Dedifferentiated amniotic fluid mesenchymal stem cell (primary cell): ENCODE data around the gene SH3D21.

Experiments
- DNase-seq: peaks from one replicate; pipeline ENCODE4 v3.0.0-alpha.2; 2016; ENCODE audit errors: extremely low spot score

The SH3D21 gene

DNA sequence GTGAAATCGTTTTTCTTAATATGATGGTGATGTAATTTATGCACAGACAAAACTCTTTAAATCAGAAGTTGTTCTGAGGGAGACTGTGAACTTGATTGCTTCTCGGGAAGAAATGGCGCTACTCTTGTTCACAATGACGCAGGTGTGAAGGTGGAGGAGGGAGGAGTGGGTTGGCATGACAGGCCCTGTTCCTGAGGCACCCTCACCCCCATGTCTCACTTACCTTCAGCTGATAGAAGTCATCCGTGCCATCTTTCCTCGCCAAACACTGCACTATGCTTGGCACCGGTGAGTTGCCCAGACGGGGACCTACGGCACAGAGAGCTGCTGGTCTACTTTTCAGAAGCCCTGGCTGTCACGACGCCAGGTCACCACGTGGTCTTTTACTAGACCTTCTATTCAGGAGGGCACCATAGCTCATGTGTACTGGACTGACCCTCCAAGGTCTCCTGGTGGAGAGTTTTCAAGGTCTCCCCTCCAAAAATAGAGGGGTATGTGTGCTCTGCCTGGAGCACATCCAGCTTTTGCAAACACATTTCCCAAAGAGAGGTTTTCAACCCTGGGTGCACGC, 52.4 kb downstream of the SH3D21 start:
- DNase-seq, result no peak

DNA sequence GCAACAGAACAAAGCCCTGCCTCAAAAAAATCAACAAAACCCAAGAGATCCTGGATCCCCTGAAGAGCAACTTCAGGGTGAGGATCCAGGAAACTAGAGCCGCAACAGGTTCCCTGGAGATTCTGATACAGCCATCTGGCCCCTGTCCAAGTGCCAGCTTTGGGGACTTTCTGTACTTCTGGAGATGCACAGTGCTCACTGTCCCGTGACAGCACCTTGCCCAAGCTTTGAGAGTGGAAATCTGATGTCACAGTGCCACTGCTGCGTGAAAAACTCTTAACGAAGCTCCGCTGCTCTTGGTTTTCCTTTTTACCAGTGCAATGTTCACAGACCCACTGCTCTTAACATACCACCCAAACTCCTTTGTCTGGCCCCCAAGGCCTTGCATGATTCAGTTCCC, 53.2 kb downstream of the SH3D21 start:
- DNase-seq, result no peak

GRCh38 chr1:36359911-36360550, 53.9 kb downstream of the SH3D21 start:
- DNase-seq, result no peak

DNA sequence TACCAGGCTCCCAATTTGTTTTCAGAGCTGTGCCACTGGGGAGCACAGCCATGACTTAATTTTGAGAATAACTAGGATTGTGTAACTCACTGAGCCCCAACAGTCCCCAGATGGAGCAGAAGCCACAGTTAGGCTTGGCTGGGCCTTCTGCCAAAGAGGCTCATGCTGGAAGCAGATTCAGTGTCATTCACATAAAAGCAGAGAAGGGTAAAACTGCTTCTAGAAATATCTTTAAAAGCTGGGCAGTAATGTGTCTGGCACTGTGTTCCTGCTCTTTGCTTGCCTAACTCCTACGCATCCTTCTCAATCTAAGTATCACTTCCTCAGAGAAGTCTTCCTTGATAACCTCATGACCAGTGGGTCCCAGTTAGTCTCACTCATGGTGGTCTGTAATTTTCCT, 59.2 kb downstream of the SH3D21 start:
- no peak for DNase-seq

DNA sequence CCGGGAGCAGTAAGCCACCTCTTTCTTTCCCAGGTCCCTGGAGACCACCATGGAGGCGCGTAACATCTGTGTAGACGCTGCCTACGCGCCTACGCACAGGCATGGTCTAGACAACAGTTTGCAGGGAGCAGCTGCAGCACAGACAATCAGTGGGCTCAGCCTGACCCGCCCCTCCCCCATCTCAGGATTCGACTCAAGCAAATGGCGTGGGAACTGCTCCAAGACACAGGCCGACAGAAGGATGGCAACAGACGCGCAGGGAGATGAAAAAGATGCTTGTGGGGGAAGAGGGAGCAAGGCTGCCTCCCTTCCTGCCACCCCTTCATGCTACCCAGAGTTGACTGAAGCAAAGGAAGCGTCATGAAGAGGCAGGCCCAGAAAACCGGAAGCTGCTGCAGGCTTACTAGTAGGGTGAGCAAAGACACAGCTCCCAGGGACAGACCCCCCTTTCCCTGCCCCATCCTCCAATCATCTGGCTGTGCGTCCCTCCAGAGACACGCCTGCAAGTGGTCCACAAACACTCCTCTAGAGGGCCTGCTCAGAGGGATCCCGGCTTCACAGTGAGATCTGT, 60.0 kb downstream of the SH3D21 start:
- DNase-seq, result no peak

DNA sequence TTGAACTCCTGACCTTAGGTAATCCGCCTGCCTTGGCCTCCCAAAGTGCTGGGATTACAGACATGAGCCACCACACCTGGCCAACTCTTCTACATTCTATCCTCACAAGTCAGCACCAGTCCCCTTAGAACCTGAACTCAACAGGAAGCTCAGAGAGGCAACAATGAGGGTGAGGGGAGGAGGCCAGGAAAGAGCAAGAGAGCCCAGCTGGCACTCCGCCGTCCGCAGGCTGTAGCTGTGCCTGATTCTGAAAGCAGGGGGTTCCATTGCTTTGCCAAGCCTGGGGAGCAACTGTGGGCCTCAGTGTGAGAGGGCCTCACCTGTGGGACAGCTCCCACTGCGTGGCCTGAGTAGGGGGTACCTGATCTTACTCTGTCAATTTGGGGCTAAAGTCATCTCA, 60.9 kb downstream of the SH3D21 start:
- DNase-seq, result no peak

DNA sequence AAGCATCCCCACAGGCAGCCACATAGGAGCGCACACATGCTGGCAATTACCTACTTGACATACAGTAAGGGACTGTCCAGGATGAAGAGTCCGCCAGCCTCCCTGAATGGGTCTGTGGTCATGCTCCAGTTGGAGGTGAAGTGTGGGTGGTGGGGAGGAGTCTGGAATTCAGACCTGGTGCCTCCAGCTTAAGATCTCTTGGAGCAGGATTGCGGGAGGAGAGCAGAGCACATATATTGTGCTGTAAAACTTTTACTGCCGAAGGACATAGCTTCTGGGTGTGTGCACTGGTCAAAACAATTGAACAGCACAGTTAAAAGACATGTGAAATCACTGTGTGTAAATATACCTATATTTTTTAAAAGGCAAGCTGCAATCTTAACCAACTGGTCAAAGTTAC, 61.6 kb downstream of the SH3D21 start:
- no peak for DNase-seq

DNA sequence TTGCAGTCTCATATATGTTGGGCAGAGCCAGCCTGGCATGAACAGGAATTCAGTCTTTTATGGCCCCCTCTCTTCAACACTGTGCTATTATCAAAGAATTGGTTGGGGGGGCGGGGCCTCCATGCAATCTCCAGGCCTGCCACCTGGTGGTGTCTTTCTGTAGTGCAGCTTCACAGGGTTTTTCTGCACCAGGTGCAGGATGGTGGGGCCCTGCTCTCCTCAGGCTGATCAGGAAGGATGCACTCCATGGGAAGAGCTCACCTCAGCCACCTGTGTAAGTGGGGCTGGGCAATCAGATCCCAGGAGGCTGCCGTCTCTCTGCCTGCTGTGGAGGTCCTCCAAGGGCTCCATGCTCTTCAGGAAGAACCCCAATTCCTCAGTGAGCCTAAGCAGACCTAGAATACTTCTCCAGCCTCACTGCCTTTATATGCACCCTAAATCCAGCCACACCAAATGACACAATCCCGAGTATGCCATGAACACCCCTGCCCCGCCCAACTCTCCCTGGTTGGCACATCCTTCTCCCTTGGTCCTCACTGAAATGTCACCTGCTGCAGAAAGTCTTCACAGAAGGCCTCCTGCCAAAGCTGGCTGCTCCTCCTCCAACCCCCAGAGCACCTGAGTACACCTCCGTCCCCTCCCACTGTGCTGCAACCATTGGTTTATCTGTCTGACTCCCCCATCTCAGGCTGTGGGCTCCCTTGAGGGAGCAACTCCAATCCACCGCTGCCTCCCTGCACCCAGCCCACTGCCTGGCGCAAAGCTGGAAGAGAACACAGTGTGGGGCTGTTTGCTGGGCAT, 63.1 kb downstream of the SH3D21 start:
- DNase-seq, result peak; percentile 67
